Femur (tissue), 1 donor: ENCODE measurements around the gene NEUROD2.
A peak's percentile ranks its signal among the peaks of the same experiment; 100 is the strongest.

Source experiments
- DNase-seq: peaks from one replicate; pipeline ENCODE4 v3.0.0-alpha.2; 2017

NEUROD2 gene

GRCh38 chr17:39578272-39578671, 29.4 kb downstream of the NEUROD2 start:
- DNase-seq = no peak

GRCh38 chr17:39576187-39576586, 31.5 kb downstream of the NEUROD2 start:
- no peak for DNase-seq

GRCh38 chr17:39573447-39574298, 34.0 kb downstream of the NEUROD2 start:
- peak; percentile 80 for DNase-seq

GRCh38 chr17:39572121-39572520, 35.6 kb downstream of the NEUROD2 start:
- DNase-seq = no peak

GRCh38 chr17:39569126-39569525, 38.6 kb downstream of the NEUROD2 start:
- no peak for DNase-seq

- peak; percentile 30 for DNase-seq
These were observed 39.0 kb downstream of the NEUROD2 start for GRCh38 chr17:39568702-39569101.

- DNase-seq = no peak
These were observed 41.4 kb downstream of the NEUROD2 start for GRCh38 chr17:39566094-39566850.

GRCh38 chr17:39564211-39564848, 43.4 kb downstream of the NEUROD2 start:
- DNase-seq = no peak

GRCh38 chr17:39563476-39563875, 44.2 kb downstream of the NEUROD2 start:
- DNase-seq = peak; percentile 28

- no peak for DNase-seq
These were observed 44.7 kb downstream of the NEUROD2 start for GRCh38 chr17:39562976-39563375.

- DNase-seq = no peak
These were observed 45.3 kb downstream of the NEUROD2 start for GRCh38 chr17:39562395-39562794.

GRCh38 chr17:39556423-39556822, 51.3 kb downstream of the NEUROD2 start:
- DNase-seq = peak; percentile 53

GRCh38 chr17:39555368-39555767, 52.4 kb downstream of the NEUROD2 start:
- no peak for DNase-seq
